GM12891 (cell line): ENCODE measurements around the gene GDAP1L1.

Experiments
- POLR2A ChIP-seq: IDR thresholded peaks from 2 replicates; pipeline ENCODE4 v1.6.1; 2011; ENCODE audit warnings: low read depth, low read length, control low read depth
- POLR2AphosphoS5 ChIP-seq: IDR thresholded peaks from 2 replicates; pipeline ENCODE4 v1.6.1; 2011; ENCODE audit warnings: low read depth, low read length, control low read depth
- TAF1 ChIP-seq: IDR thresholded peaks from 2 replicates; pipeline ENCODE4 v1.6.1; 2011; ENCODE audit warnings: low read depth, low read length, control low read depth

DNA sequence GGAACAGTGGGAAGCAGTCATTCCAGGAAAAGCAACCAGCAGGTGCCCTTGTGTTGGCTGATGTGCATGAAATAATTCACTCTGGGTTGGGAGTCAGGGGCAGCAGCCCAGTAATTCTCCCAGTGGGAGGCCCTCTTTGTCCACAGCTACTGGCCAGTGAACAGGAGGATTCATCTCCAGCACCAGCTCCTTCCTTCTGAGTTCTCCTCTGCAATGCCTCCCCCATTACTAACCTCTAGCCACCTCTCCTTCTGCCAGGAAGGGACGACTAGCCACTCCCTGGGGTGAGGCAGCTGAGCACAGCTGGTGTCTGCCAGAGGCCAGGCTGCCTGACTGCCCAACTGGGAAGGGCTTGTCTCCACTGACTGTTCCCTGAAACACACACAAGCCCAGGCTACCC is 77.2 kb downstream of the GDAP1L1 start:
- TF ChIP-seq POLR2A (no peak), POLR2AphosphoS5 (no peak), TAF1 (no peak)
